Naive thymus-derived CD4-positive, alpha-beta T cell (primary cell): ENCODE data around the gene ATP13A3. TPM values are rescaled to one million over a fixed set of nuclear protein-coding genes. Genes with fewer than 3 reads are reported as not detected.

Source experiments
- ATAC-seq: fragments of 150-1000 bp; cut with Tn5 transposase; 2 replicates; pipeline ENCODE4 v1.10.0; 2021; ENCODE audit warnings: mild to moderate bottlenecking, moderate library complexity
- CTCF ChIA-PET: fragments of 350-600 bp; sonication (Branson Sonifier 250); formaldehyde crosslinking; loops from one replicate; lab custom pipeline; 2021; ENCODE audit warnings: antibody characterized with exemption; lab: Charles Lee
- POLR2A ChIA-PET: fragments of 350-600 bp; sonication (Branson Sonifier 250); formaldehyde crosslinking; loops from one replicate; lab custom pipeline; 2021; ENCODE audit warnings: antibody characterized with exemption, inconsistent platforms; lab: Charles Lee
- DNase-seq, 9 donors: peaks; one replicate each; pipeline versions ENCODE4 v3.0.0 to v3.0.0-alpha.2; 2020 to 2022; ENCODE audit warnings: mixed read lengths in 1 of 9
- H3K27ac ChIP-seq: one replicate; pipeline ENCODE4 v1.7.0; 2013; ENCODE audit warnings: mild to moderate bottlenecking, low read depth, low read length, moderate library complexity
- H3K27me3 ChIP-seq, 2 donors: one replicate each; pipeline ENCODE4 v1.7.0; 2013; ENCODE audit warnings: low read length in 2 of 2, mild to moderate bottlenecking in 2 of 2, moderate library complexity in 2 of 2; ENCODE audit not compliant: control insufficient read depth in 2 of 2, insufficient read depth in 2 of 2
- H3K36me3 ChIP-seq, 3 experiments: 1 replicate in 2 of 3; 2 replicates in 1 of 3; pipeline ENCODE4 v1.7.0; 2013; ENCODE audit warnings: low read length in 3 of 3, mild to moderate bottlenecking in 3 of 3, moderate library complexity in 1 of 3; ENCODE audit not compliant: insufficient read depth in 3 of 3, control insufficient read depth in 2 of 3
- H3K4me1 ChIP-seq, 2 donors: one replicate each; pipeline ENCODE4 v1.7.0; 2013; ENCODE audit warnings: low read length in 2 of 2, mild to moderate bottlenecking in 2 of 2, moderate library complexity in 1 of 2; ENCODE audit not compliant: control insufficient read depth in 2 of 2, insufficient read depth in 2 of 2
- H3K4me3 ChIP-seq: 2 replicates; pipeline ENCODE4 v1.7.0; 2013; ENCODE audit warnings: mild to moderate bottlenecking, low read length
- H3K9me3 ChIP-seq, 3 experiments: 1 replicate in 2 of 3; 2 replicates in 1 of 3; pipeline ENCODE4 v1.7.0; 2013; ENCODE audit warnings: low read length in 3 of 3; ENCODE audit not compliant: control insufficient read depth in 2 of 3
- H3K27ac Mint-ChIP-seq, 9 donors: one replicate each; pipeline ENCODE4 v1.8.0; 2020 to 2022; ENCODE audit warnings: mixed read lengths in 9 of 9, mild to moderate bottlenecking in 8 of 9, moderate library complexity in 5 of 9, inconsistent platforms in 2 of 9
- H3K27me3 Mint-ChIP-seq, 5 donors: one replicate each; pipeline ENCODE4 v1.8.0; 2021 to 2022; ENCODE audit warnings: mixed read lengths in 5 of 5, mild to moderate bottlenecking in 1 of 5
- H3K36me3 Mint-ChIP-seq, 5 donors: one replicate each; pipeline ENCODE4 v1.8.0; 2020 to 2022; ENCODE audit warnings: mixed read lengths in 5 of 5, mild to moderate bottlenecking in 3 of 5, inconsistent platforms in 1 of 5
- H3K4me1 Mint-ChIP-seq, 7 donors: one replicate each; pipeline ENCODE4 v1.8.0; 2020 to 2022; ENCODE audit warnings: mixed read lengths in 7 of 7, mild to moderate bottlenecking in 3 of 7, inconsistent platforms in 1 of 7
- H3K4me3 Mint-ChIP-seq, 10 donors: one replicate each; pipeline ENCODE4 v1.8.0; 2020 to 2022; ENCODE audit warnings: mild to moderate bottlenecking in 10 of 10, mixed read lengths in 10 of 10, moderate library complexity in 6 of 10, inconsistent platforms in 2 of 10
- H3K9me3 Mint-ChIP-seq, 11 donors: one replicate each; pipeline ENCODE4 v1.8.0; 2020 to 2022; ENCODE audit warnings: mixed read lengths in 11 of 11, mild to moderate bottlenecking in 4 of 11, inconsistent platforms in 1 of 11, moderate library complexity in 1 of 11
- intact Hi-C, 2 donors: fragments of 100-400 bp; cut with micrococcal nuclease; formaldehyde crosslinking; loops; one replicate each; pipeline ENCODE4 v1.15.1; 2023
- polyA plus RNA-seq, 2 donors: library from polyadenylated mRNA; unstranded; fragments of 300-500 nt; fragmentation: Illumina TruSeq; gene quantifications; one replicate each; pipeline ENCODE4 v1.2.3, GENCODE V29; 2021
- total RNA-seq, 6 experiments: library from RNA in 5 of 6; stranded (reverse) in 5 of 6; gene quantifications; 1 replicate in 5 of 6; 2 replicates in 1 of 6; pipeline ENCODE4 v1.2.3 and lab custom pipeline; 2021 to 2026

ATP13A3 gene
- total and polyA plus RNA-seq, 7 experiments from 2014 or later, result 4.6 to 81.8 (median 46.7) TPM

DNA sequence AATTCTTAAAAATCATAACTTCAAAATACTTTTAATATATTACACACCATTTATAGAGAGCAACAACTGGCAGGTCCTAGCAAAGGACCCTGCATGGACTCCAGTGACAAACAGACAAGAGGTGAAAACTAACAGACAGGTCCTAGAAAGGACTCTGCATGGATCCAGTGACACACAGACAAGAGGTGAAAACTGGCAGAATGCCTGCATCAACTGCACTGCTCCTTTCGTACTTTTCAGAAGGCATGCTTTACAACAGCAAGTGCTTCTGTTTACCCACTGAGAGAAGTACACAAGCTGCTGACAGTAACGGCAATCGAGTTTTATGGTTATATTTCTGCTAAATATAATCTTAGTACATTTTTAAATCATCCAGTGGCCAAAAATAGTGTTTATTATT, 63.5 kb downstream of the ATP13A3 start:
- DNase-seq, result no peak
- intact Hi-C loops, result no loop called here
- Histone ChIP-seq H3K27ac (no peak overlapping the region), H3K4me3 (no peak overlapping the region), H3K27me3 (no peaks in the 10 kb centered on the region), H3K4me1 (no peaks in the 10 kb centered on the region), H3K9me3 (no peaks in the 10 kb centered on the region), H3K36me3 (peaks cover 0 to 21% (median 6%) of the 10 kb centered on the region in 3 experiments)
- ATAC-seq, result no peak
- POLR2A ChIA-PET, result no interaction called here
- no peaks in the 10 kb centered on the region for H3K27me3 Mint-ChIP-seq
- CTCF ChIA-PET, result interaction anchor here (0.8 kb wide), 1 partner anchor 40 kb away, joined by 3 read pairs; no protein-coding TSS in a partner anchor
- no peaks in the 10 kb centered on the region for H3K4me1 Mint-ChIP-seq
- H3K36me3 Mint-ChIP-seq, result peaks cover 5 to 35% (median 27%) of the 10 kb centered on the region in 5 donors
- H3K4me3 Mint-ChIP-seq, result no peak overlapping the region
- no peaks in the 10 kb centered on the region for H3K9me3 Mint-ChIP-seq
- peak overlapping the region in 1 of 9 donors; percentile 34 for H3K27ac Mint-ChIP-seq

DNA sequence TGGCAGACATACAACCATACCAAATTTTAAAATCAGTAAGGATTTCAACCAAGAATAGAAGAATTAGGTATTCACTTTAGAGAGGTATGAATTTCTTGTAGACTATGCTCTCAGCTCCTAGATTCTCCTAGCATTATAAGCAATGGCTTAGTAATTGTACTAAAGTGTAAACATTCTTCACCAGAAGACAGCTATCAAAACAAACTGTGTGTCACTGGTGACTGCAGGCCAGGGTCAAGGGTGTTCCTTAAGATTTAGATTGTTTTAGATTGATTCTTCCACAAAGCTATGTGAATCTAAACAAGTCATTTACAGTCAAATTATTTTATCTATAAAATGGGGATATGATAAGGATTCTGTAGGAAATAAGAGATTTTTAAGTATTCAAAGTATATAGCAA, 64.6 kb downstream of the ATP13A3 start:
- peaks cover 5 to 34% (median 26%) of the 10 kb centered on the region in 5 donors for H3K36me3 Mint-ChIP-seq

DNA sequence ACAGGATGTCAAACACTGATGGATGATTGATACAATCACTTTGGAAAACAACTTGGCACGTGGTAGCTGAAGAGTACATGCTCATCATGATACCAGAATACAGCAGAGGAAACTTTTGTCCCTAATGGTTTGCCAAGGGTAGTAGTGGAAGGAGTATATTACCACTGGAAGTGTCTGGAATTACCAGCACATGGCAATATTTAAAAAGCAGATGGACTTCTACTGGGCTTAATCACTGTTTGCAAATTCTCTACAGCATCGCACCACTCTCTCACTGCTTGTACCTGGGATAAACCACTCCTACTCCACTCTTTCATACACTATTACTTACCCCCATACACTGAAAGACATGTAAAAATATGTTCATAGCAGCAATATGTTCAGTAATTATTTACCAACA, 68.1 kb downstream of the ATP13A3 start:
- H3K4me1 ChIP-seq, result no peaks in the 10 kb centered on the region
- peaks cover 0 to 2% (median 0%) of the 10 kb centered on the region in 7 donors for H3K4me1 Mint-ChIP-seq
- H3K27me3 ChIP-seq, result no peaks in the 10 kb centered on the region
- H3K9me3 Mint-ChIP-seq, result no peaks in the 10 kb centered on the region
- no peaks in the 10 kb centered on the region for H3K9me3 ChIP-seq
- no peak overlapping the region for H3K4me3 Mint-ChIP-seq
- ChIA-PET CTCF (no interaction called here), POLR2A (no interaction called here)
- ATAC-seq (no peak), DNase-seq (no peak)
- no peaks in the 10 kb centered on the region for H3K27me3 Mint-ChIP-seq
- no peak overlapping the region for H3K27ac Mint-ChIP-seq
- intact Hi-C loops, result no loop called here
- H3K4me3 ChIP-seq, result no peak overlapping the region
- H3K27ac ChIP-seq, result no peak overlapping the region
- peaks cover 4 to 30% (median 11%) of the 10 kb centered on the region in 5 donors for H3K36me3 Mint-ChIP-seq
- peaks cover 0 to under 1% (median 0%) of the 10 kb centered on the region in 3 experiments for H3K36me3 ChIP-seq

More for the DNA sequence above, 64.6 kb downstream of the ATP13A3 start:
- DNase-seq (no peak), ATAC-seq (no peak)
- Mint-ChIP-seq H3K4me1 (no peaks in the 10 kb centered on the region), H3K27ac (no peak overlapping the region), H3K9me3 (no peaks in the 10 kb centered on the region), H3K4me3 (no peak overlapping the region), H3K27me3 (no peaks in the 10 kb centered on the region)
- Histone ChIP-seq H3K27ac (no peak overlapping the region), H3K36me3 (peaks cover 0 to 21% (median 6%) of the 10 kb centered on the region in 3 experiments), H3K4me1 (no peaks in the 10 kb centered on the region), H3K9me3 (no peaks in the 10 kb centered on the region), H3K4me3 (no peak overlapping the region), H3K27me3 (no peaks in the 10 kb centered on the region)
- CTCF ChIA-PET, result interaction anchor here (0.5 kb wide), 1 partner anchor 823 kb away, joined by 3 read pairs; no protein-coding TSS in a partner anchor
- POLR2A ChIA-PET, result interaction anchor here (0.8 kb wide), 1 partner anchor 179 kb away, joined by 3 read pairs; no protein-coding TSS in a partner anchor
- intact Hi-C loops, result no loop called here

DNA sequence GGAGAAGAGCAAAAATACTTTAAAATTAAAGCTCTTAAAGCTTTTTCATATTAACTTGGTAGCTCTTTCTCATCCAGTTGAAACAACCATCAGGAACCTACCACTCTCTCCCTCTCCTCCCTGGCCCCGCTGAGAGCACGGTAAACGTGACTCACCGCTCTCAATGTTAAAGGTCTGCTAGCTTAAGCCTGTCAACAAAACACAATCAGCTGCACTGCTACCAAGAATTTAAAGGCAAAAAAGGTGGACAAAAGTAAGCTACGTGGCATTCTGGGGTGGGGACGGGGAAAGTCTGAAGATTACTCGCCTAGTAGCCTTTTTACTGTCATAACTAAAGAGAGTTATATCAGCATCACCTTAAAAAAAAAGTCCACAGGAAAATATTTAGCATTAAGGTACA, 79.4 kb downstream of the ATP13A3 start:
- intact Hi-C loops, result loop anchor here in 1 of 2 donors (5.0 to 10.0 kb wide), 3 partner anchors 857 to 1940 kb away; no protein-coding TSS in a partner anchor
- ATAC-seq (no peak), DNase-seq (no peak)
- Mint-ChIP-seq H3K9me3 (no peaks in the 10 kb centered on the region), H3K27ac (no peak overlapping the region), H3K4me3 (no peak overlapping the region), H3K4me1 (peaks cover 0 to 15% (median 12%) of the 10 kb centered on the region in 7 donors), H3K27me3 (no peaks in the 10 kb centered on the region), H3K36me3 (peaks cover 0 to 15% (median 9%) of the 10 kb centered on the region in 5 donors)
- Histone ChIP-seq H3K9me3 (no peaks in the 10 kb centered on the region), H3K27me3 (no peaks in the 10 kb centered on the region), H3K36me3 (peaks cover 0 to 6% (median 0%) of the 10 kb centered on the region in 3 experiments), H3K4me3 (no peak overlapping the region), H3K27ac (no peak overlapping the region), H3K4me1 (no peaks in the 10 kb centered on the region)
- ChIA-PET CTCF (interaction anchor here (0.9 to 15.5 kb wide), 4 partner anchors 10 to 744 kb away, joined by 3 to 256 read pairs (median 4); no protein-coding TSS in a partner anchor), POLR2A (interaction anchor here (0.6 to 1.6 kb wide), 3 partner anchors 9 to 763 kb away, joined by 3 to 5 read pairs (median 5); partner anchors contain the start of gene GP5)

DNA sequence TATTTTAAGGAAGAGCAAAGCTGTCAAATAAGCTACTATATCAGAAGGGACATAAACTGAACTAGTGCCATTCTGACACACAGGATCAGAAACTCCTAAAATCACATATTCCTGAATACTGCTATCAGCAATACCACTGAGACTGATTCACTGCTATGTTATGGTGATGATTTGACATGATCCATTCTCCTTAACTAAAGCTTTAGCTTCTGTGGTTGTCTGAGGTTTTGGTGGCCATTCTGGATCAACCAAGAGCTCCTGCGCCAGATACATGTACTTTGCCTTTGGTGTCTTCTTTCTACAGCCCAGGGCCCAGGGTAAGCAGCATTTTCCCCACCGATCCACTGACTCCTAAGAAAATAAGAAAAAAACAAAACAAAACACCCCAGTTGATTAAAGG, 81.0 kb downstream of the ATP13A3 start:
- no peaks in the 10 kb centered on the region for H3K27me3 Mint-ChIP-seq
- no peak overlapping the region for H3K4me3 ChIP-seq
- ATAC-seq (no peak), DNase-seq (no peak)
- POLR2A ChIA-PET, result no interaction called here
- peaks cover 0 to 15% (median 5%) of the 10 kb centered on the region in 5 donors for H3K36me3 Mint-ChIP-seq
- no peaks in the 10 kb centered on the region for H3K9me3 Mint-ChIP-seq
- intact Hi-C loops, result loop anchor here (2.0 to 10.0 kb wide), 4 partner anchors 61 to 1938 kb away; no protein-coding TSS in a partner anchor
- no peaks in the 10 kb centered on the region for H3K9me3 ChIP-seq
- H3K4me1 ChIP-seq, result no peaks in the 10 kb centered on the region
- peak overlapping the region in 2 of 9 donors; percentile 52 to 63 for H3K27ac Mint-ChIP-seq
- H3K36me3 ChIP-seq, result peaks cover 0 to 6% (median 0%) of the 10 kb centered on the region in 3 experiments
- H3K27ac ChIP-seq, result no peak overlapping the region
- H3K4me1 Mint-ChIP-seq, result peaks cover 0 to 9% (median 8%) of the 10 kb centered on the region in 7 donors
- H3K27me3 ChIP-seq, result no peaks in the 10 kb centered on the region
- CTCF ChIA-PET, result interaction anchor here (0.8 to 15.5 kb wide), 4 partner anchors 12 to 191 kb away, joined by 3 to 256 read pairs (median 3); no protein-coding TSS in a partner anchor
- H3K4me3 Mint-ChIP-seq, result no peak overlapping the region

DNA sequence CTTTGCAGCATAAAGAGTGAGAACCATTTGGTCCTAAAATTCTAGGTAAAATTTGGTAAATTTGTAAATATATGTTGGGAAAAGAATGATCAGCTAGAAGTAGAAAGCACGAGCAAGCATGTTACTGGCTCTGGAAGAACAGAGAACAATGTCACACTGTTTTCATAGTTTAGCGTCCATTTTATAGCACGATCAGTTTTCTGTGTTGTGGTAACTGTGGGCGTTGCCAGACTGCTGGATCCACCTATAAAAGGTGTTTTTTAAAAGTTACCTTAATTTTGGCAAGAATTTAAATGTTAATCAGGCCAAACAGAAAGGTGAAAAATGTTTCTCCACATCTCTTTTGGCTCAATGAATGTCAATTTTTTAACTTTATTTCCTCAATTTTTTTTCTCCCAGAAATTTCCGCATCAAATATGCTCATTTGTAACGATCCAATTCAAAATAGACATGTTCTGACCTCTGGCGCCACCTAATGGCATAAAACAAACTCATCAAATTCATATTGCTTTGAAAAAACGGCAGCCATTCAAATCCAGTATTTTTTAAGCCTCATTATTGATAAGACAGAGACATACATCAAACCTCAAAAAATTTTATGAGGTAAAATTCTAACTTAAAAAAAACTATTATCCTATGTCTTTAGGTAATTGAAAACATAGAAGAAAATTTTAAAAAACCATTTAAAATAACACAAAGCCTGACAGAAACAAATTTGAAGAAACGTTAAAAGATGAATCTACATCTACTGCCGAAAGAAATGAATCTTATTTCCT, 82.2 kb downstream of the ATP13A3 start:
- intact Hi-C loops, result loop anchor here (1.0 to 10.0 kb wide), 9 partner anchors 8 to 1937 kb away; partner anchors contain the start of gene LRRC15 (in 1 of the 2)
- Histone ChIP-seq H3K4me3 (no peak overlapping the region), H3K27ac (no peak overlapping the region), H3K27me3 (no peaks in the 10 kb centered on the region), H3K9me3 (no peaks in the 10 kb centered on the region), H3K36me3 (peaks cover 0 to 6% (median 0%) of the 10 kb centered on the region in 3 experiments), H3K4me1 (peaks cover 0 to 7% of the 10 kb centered on the region in 2 donors)
- ChIA-PET CTCF (interaction anchor here (0.7 to 15.5 kb wide), 7 partner anchors 10 to 106 kb away, joined by 3 to 256 read pairs (median 3); no protein-coding TSS in a partner anchor), POLR2A (interaction anchor here (0.6 to 2.0 kb wide), 2 partner anchors 60 to 71 kb away, joined by 3 to 9 read pairs; no protein-coding TSS in a partner anchor)
- Mint-ChIP-seq H3K27me3 (no peaks in the 10 kb centered on the region), H3K4me1 (peaks cover 7 to 17% (median 16%) of the 10 kb centered on the region in 7 donors), H3K27ac (peak overlapping the region in 4 of 9 donors; percentile 1 to 9 (median 3)), H3K4me3 (peak overlapping the region in 7 of 10 donors; percentile 1 to 76 (median 43)), H3K9me3 (peaks cover 0 to 2% (median 0%) of the 10 kb centered on the region in 11 donors), H3K36me3 (peaks cover 0 to 16% (median 5%) of the 10 kb centered on the region in 5 donors)
- ATAC-seq, result peak; percentile 80
- peak in 7 of 9 donors; percentile 47 to 71 (median 65) for DNase-seq
